ENCODE data around the gene PELI1.

Gene PELI1

DNA sequence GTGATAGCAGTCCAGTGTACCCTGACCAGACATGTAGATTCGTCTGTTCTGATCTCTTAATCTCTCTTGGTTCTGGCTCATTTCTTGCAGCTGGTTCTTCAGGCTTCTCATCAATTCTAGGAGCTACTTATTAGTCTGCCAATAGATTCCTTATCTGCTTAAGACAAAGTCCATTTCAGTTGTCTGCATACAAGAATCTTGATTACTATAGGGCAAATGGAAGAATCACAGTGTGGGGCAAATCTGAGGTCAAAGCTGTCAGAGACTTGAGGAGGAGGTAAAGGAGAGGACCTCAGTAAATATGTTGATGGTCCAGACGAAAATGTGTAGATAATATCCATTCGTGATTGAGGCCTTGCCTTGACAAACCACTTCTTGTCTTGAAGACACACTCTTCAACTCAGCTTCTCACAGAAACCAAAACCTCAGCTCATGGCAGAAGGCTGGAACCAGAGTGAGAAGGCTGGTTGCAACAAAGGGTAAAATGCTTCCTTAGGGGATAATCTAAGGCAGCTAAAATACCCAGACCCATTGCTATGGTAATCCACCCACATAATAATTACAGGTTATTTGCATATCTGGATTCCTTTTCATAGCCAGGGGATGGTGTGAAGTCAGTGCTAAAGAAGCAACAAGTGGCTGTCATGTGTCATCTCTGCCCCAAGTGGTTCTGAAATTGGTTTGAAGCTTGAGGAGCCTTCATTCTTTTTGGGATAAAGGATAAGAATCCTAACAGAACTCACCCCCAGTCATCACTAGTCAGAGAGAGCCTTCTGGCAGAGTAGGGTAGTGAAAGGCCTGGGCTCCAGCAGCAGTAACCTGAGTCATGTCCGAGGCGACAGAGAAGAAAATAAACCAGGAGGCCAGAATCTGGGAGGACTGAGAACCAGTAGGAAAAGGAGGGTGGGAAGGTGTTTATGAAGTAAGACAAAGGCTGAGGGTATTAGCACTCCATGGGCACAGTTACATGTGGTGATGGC is 29.2 kb upstream of the PELI1 start:
- no peak overlapping the region for H3K4me3 ChIP-seq (ENCODE audit: low read depth, low read length)
- no peak for TF ChIP-seq POLR2A (IDR thresholded peaks at IDR 0.05; ENCODE audit: extremely low read depth, insufficient read length)
- TF ChIP-seq, protein P1, sequence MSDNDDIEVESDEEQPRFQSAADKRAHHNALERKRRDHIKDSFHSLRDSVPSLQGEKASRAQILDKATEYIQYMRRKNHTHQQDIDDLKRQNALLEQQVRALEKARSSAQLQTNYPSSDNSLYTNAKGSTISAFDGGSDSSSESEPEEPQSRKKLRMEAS (IDR thresholded peaks at IDR 0.05; ENCODE audit: low read depth, low read length): no peak
- TF ChIP-seq MYC (IDR thresholded peaks at IDR 0.05; ENCODE audit: low read depth, low read length): no peak
- TF ChIP-seq, protein P2, sequence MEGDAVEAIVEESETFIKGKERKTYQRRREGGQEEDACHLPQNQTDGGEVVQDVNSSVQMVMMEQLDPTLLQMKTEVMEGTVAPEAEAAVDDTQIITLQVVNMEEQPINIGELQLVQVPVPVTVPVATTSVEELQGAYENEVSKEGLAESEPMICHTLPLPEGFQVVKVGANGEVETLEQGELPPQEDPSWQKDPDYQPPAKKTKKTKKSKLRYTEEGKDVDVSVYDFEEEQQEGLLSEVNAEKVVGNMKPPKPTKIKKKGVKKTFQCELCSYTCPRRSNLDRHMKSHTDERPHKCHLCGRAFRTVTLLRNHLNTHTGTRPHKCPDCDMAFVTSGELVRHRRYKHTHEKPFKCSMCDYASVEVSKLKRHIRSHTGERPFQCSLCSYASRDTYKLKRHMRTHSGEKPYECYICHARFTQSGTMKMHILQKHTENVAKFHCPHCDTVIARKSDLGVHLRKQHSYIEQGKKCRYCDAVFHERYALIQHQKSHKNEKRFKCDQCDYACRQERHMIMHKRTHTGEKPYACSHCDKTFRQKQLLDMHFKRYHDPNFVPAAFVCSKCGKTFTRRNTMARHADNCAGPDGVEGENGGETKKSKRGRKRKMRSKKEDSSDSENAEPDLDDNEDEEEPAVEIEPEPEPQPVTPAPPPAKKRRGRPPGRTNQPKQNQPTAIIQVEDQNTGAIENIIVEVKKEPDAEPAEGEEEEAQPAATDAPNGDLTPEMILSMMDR (IDR thresholded peaks at IDR 0.05; ENCODE audit: low read depth, low read length): no peak
- no peak for DNase-seq (ENCODE audit: low read depth)

DNA sequence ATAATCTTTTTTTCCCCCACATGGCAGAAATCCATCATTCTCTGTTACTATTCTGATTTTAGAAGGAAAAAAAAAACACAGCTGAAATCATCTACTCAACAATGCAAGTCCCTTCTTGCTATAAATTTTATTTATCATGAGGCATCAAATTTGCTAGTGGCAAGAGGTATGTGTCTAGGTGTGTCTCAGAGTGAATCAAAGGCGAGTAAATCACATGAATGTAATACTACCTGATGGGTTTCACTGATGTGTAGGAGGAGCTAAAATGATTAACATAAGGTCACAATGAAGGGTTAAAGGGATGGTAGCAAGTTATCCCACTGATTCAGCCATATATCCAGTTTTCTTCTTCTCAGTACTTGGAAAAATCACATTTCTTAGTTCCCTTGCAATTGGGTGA is 24.5 kb upstream of the PELI1 start:
- no peak for DNase-seq (ENCODE audit: low read depth)
- TF ChIP-seq, protein P1 (IDR thresholded peaks at IDR 0.05; ENCODE audit: low read depth, low read length): no peak
- TF ChIP-seq MYC (IDR thresholded peaks at IDR 0.05; ENCODE audit: low read depth, low read length) (no peak), POLR2A (IDR thresholded peaks at IDR 0.05; ENCODE audit: extremely low read depth, insufficient read length) (no peak)
- TF ChIP-seq, protein P2 (IDR thresholded peaks at IDR 0.05; ENCODE audit: low read depth, low read length): no peak
- H3K4me3 ChIP-seq (ENCODE audit: low read depth, low read length): no peak overlapping the region

DNA sequence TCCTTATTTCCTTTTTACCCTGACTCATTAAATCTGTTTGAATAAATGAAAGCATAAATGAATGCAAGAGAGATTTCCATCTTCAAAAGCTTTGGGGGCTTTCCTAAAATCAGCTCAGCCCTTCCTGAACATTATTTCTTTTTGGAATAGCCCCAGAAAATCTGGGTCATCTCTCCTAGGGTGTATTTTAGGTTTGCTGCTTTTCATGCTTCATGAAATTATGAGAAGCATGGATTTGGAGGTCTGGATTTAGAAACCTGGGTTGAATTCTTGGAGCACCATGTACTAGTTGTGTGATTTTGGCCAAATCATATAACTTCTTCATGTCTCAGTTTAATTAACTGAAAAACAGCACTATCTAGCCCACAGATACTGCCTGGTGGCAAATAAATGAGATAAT is 24.0 kb upstream of the PELI1 start:
- DNase-seq (ENCODE audit: low read depth): no peak
- H3K4me3 ChIP-seq (ENCODE audit: low read depth, low read length): no peak overlapping the region
- TF ChIP-seq, protein P1 (IDR thresholded peaks at IDR 0.05; ENCODE audit: low read depth, low read length): no peak
- TF ChIP-seq, protein P2 (IDR thresholded peaks at IDR 0.05; ENCODE audit: low read depth, low read length): no peak
- TF ChIP-seq MYC (IDR thresholded peaks at IDR 0.05; ENCODE audit: low read depth, low read length): no peak
- TF ChIP-seq POLR2A (IDR thresholded peaks at IDR 0.05; ENCODE audit: extremely low read depth, insufficient read length): no peak

DNA sequence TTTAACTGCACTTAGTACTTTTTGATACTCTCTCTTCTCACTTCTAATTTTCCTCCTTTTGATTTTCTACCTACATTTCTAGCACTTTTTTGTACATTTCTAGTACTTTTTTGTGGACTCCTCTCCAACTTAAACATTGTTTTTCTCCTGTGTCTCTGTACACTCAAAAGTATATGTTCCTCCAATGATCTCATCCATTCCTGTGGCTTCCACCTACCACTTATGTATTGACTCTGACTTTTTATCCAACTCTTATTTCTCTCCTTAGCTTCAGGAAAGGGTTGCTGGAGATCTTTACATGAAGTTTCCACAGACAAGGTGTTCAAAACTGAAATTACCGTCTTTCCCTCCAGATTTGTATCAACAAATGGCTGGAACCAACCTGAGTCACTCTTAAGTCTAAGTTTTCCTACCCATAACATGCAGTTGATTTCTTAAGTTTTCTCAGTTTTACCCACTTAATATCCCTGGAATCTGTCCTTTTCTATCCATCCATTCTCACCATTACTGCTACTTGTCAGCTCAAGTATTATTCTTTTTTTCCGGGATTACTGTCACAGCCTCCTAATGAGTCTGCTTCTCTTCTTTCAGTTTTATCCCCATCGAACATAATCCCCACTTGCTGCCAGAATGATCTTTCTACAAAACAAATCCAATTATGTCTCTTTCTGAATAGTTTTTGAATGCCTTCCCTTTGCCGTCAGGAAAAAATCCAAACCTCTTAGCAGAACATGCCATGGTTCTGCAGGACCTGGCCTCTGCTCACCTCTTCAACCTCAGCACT is 22.6 kb upstream of the PELI1 start:
- H3K4me3 ChIP-seq (ENCODE audit: low read depth, low read length): no peak overlapping the region
- no peak for DNase-seq (ENCODE audit: low read depth)
- TF ChIP-seq MYC (IDR thresholded peaks at IDR 0.05; ENCODE audit: low read depth, low read length) (no peak), POLR2A (IDR thresholded peaks at IDR 0.05; ENCODE audit: extremely low read depth, insufficient read length) (no peak)
- TF ChIP-seq, protein P1 (IDR thresholded peaks at IDR 0.05; ENCODE audit: low read depth, low read length): no peak
- TF ChIP-seq, protein P2 (IDR thresholded peaks at IDR 0.05; ENCODE audit: low read depth, low read length): no peak

DNA sequence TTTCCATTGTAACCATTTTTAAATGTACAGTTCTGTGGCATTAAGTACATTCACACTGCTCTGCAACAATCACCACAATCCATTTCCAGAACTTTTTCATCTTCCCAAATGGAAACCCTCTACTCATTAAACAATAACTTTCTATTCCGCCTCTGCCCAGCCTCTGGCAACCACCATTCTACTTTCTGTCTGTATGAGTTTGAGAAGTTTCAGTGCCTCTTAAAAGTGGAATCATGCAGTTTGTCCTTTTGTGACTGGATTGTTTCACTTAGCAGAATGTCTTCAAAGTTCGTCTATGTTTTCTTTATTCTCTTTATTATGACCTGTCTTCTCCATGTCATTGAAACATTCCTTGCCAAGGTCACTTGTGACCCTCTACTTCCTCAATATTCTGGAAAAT is 22.0 kb upstream of the PELI1 start:
- no peak overlapping the region for H3K4me3 ChIP-seq (ENCODE audit: low read depth, low read length)
- TF ChIP-seq, protein P2 (IDR thresholded peaks at IDR 0.05; ENCODE audit: low read depth, low read length): no peak
- no peak for TF ChIP-seq POLR2A (IDR thresholded peaks at IDR 0.05; ENCODE audit: extremely low read depth, insufficient read length)
- TF ChIP-seq MYC (IDR thresholded peaks at IDR 0.05; ENCODE audit: low read depth, low read length): no peak
- TF ChIP-seq, protein P1 (IDR thresholded peaks at IDR 0.05; ENCODE audit: low read depth, low read length): no peak
- no peak for DNase-seq (ENCODE audit: low read depth)

Measured in NB4 (cell line).